Upper lobe of right lung (tissue), 1 donor: ENCODE results near the gene CUL2. TPM values are rescaled to one million over a fixed set of nuclear protein-coding genes. Genes with fewer than 3 reads are reported as not detected.
"Not testable (repeated sequence)": the region's sequence is repeated elsewhere in the genome, so short reads cannot be mapped to it uniquely, and the experiment has no call there.

Source experiments
- ATAC-seq: fragments of 200-7000 bp; cut with Tn5 transposase; one replicate; pipeline ENCODE4 v1.9.1; 2020; ENCODE audit warnings: mild to moderate bottlenecking, moderate library complexity
- DNase-seq: peaks from one replicate; pipeline ENCODE4 v3.0.0-alpha.2; 2020
- H3K27ac ChIP-seq: fragments of 200-600 bp; one replicate; pipeline ENCODE4 v1.8.0; 2022
- H3K27me3 ChIP-seq: fragments of 200-600 bp; one replicate; pipeline ENCODE4 v1.8.0; 2022; ENCODE audit warnings: mild to moderate bottlenecking
- H3K36me3 ChIP-seq: fragments of 200-600 bp; one replicate; pipeline ENCODE4 v1.8.0; 2022
- H3K4me1 ChIP-seq: fragments of 200-600 bp; one replicate; pipeline ENCODE4 v1.8.0; 2022
- H3K4me3 ChIP-seq: fragments of 200-600 bp; one replicate; pipeline ENCODE4 v1.8.0; 2022; ENCODE audit warnings: mild to moderate bottlenecking
- H3K9me3 ChIP-seq: fragments of 200-600 bp; one replicate; pipeline ENCODE4 v1.8.0; 2022
- CTCF ChIP-seq: fragments of 200-600 bp; IDR thresholded peaks from one replicate; pipeline ENCODE4 v1.8.0; 2022; ENCODE audit warnings: antibody characterized with exemption
- intact Hi-C: fragments of 100-400 bp; cut with DNase I; formaldehyde crosslinking; loops from one replicate; pipeline ENCODE4 v1.11.0; 2022
- total RNA-seq: library from RNA; stranded (reverse); fragmentation: NEBNext Ultra II Directional; extraction: Animal tissue kit (Norgen Biotek cat#: 25700); gene quantifications from one replicate; pipeline ENCODE4 v1.2.1, GENCODE V29; 2021
- donor health status: DM: no; HTN: yes; CAD: no; lungs with severe emphysema.

Gene CUL2
- total RNA-seq, 1 donor from 2014 or later, result 33.0 TPM

GRCh38 chr10:34974364-34975065 lies 115.6 kb downstream of the CUL2 start:
- H3K36me3 ChIP-seq, DNase-seq, intact Hi-C loops, H3K4me1 ChIP-seq, ATAC-seq, H3K9me3 ChIP-seq, H3K27me3 ChIP-seq: not testable (repeated sequence)
- Histone ChIP-seq H3K4me3 (peak overlapping the region; percentile 39), H3K27ac (peak overlapping the region; percentile 51)
- TF ChIP-seq CTCF, result peak; percentile 36

GRCh38 chr10:34973757-34974156 lies 116.4 kb downstream of the CUL2 start:
- intact Hi-C loops, H3K9me3 ChIP-seq, DNase-seq, H3K27me3 ChIP-seq, H3K4me1 ChIP-seq, ATAC-seq, H3K36me3 ChIP-seq: not testable (repeated sequence)
- peak overlapping the region; percentile 39 for H3K4me3 ChIP-seq
- peak overlapping the region; percentile 51 for H3K27ac ChIP-seq

- DNase-seq, H3K4me3 ChIP-seq, H3K27ac ChIP-seq, intact Hi-C loops, ATAC-seq, H3K36me3 ChIP-seq, H3K9me3 ChIP-seq, H3K4me1 ChIP-seq, H3K27me3 ChIP-seq: not testable (repeated sequence)
These were observed 117.0 kb downstream of the CUL2 start for GRCh38 chr10:34973121-34973520.

DNA sequence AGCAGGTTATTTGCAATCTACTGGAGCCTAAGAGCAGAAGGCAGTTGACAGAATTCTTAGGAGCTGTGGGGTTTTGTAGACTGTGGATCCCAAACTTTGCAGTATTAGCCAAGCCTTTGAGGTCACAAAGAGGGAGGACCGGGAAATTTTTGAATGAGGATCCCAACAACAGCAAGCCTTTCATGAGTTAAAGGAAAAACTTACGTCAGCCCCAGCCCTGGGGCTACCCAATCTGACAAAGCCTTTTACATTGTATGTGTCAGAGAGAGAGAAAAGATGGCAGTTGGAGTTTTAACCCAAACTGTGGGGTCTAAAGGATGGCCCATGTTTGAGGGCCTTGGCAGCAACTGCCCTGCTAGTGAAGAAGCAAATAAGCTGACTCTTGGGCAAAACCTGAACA lies 117.5 kb downstream of the CUL2 start:
- H3K4me3 ChIP-seq, H3K27me3 ChIP-seq, ATAC-seq, intact Hi-C loops, H3K4me1 ChIP-seq, H3K27ac ChIP-seq, DNase-seq, H3K9me3 ChIP-seq, H3K36me3 ChIP-seq: not testable (repeated sequence)

GRCh38 chr10:34971606-34972334 lies 118.4 kb downstream of the CUL2 start:
- H3K4me3 ChIP-seq, H3K27ac ChIP-seq, H3K4me1 ChIP-seq, DNase-seq, ATAC-seq, H3K9me3 ChIP-seq, H3K36me3 ChIP-seq, intact Hi-C loops, H3K27me3 ChIP-seq: not testable (repeated sequence)

- no peaks in the 10 kb centered on the region for H3K4me1 ChIP-seq
- intact Hi-C loops, result no loop called here
- TF ChIP-seq CTCF, result no peak
- H3K4me3 ChIP-seq, result no peak overlapping the region
- H3K9me3 ChIP-seq, result no peaks in the 10 kb centered on the region
- H3K27me3 ChIP-seq, result no peaks in the 10 kb centered on the region
- H3K27ac ChIP-seq, result no peak overlapping the region
- no peak for ATAC-seq
- DNase-seq, result no peak
- no peaks in the 10 kb centered on the region for H3K36me3 ChIP-seq
These were observed 121.0 kb downstream of the CUL2 start for GRCh38 chr10:34969171-34969570.

GRCh38 chr10:34967335-34967880 lies 122.7 kb downstream of the CUL2 start:
- Histone ChIP-seq H3K4me3 (no peak overlapping the region), H3K27me3 (no peaks in the 10 kb centered on the region), H3K27ac (no peak overlapping the region), H3K9me3 (no peaks in the 10 kb centered on the region), H3K4me1 (no peaks in the 10 kb centered on the region), H3K36me3 (no peaks in the 10 kb centered on the region)
- no peak for TF ChIP-seq CTCF
- DNase-seq (no peak), ATAC-seq (peak; percentile 62)
- intact Hi-C loops, result no loop called here
